GM12874 (cell line): ENCODE measurements around the gene CAMSAP3.

Experiments used
- CTCF ChIP-seq: IDR thresholded peaks from 2 replicates; pipeline ENCODE4 v1.5.1; 2011; ENCODE audit warnings: low read depth, mild to moderate bottlenecking, control low read depth, low read length, moderate library complexity; ENCODE audit not compliant: insufficient read depth

The CAMSAP3 gene

GRCh38 chr19:7654401-7654800 lies 58.7 kb downstream of the CAMSAP3 start:
- no peak for TF ChIP-seq CTCF

GRCh38 chr19:7655581-7655980 lies 59.9 kb downstream of the CAMSAP3 start:
- TF ChIP-seq CTCF, result no peak

- no peak for TF ChIP-seq CTCF
These were observed 61.6 kb downstream of the CAMSAP3 start for GRCh38 chr19:7657131-7657751.

- TF ChIP-seq CTCF, result no peak
These were observed 62.6 kb downstream of the CAMSAP3 start for GRCh38 chr19:7658219-7658686.

- TF ChIP-seq CTCF, result no peak
These were observed 66.3 kb downstream of the CAMSAP3 start for GRCh38 chr19:7661744-7662538.

- TF ChIP-seq CTCF, result no peak
These were observed 67.0 kb downstream of the CAMSAP3 start for GRCh38 chr19:7662657-7663056.

- no peak for TF ChIP-seq CTCF
These were observed 68.0 kb downstream of the CAMSAP3 start for GRCh38 chr19:7663706-7664105.
